ENCODE results near the gene FLT1. TPM values are rescaled to one million over a fixed set of nuclear protein-coding genes. Genes with fewer than 3 reads are reported as not detected.

FLT1 gene
- total RNA-seq, 1 donor from 2014 or later = not detected

DNA sequence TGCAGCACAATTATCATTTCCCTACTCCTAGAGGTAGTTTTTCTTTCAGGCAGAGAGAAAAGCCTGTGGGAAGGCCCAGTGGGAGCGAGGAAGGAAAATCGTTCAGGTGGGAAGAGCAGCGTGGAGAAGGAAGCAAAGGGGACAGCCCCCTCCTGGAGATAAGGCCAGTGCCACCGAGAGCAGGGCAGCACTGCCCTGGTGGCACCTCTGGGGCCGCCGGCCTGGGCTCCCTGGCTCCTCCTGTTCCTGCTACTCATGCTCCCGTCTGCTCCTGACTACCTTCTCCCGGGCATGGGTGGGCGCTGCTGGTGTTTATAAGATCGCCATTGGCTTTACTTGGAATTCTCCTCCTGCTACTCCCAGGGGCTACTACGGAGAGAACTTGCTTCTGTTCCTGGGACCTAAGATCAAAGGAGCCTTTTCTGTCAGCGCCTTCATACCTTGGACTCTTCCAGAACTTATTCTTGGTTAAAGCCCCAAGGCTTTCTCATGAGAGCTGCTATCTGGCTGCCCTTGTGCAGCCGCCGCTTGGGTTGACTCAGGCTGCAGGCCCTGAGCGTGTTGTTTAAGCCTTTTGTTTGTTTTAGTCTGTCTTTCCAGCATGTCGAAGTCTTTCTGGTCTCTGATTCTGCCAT is 3.7 kb upstream of the FLT1 start:
- H3K27ac Mint-ChIP-seq (ENCODE audit: unreplicated experiment) = no peak overlapping the region
- H3K36me3 Mint-ChIP-seq (ENCODE audit: low read depth) = no peaks in the 10 kb centered on the region
- no peak for DNase-seq (ENCODE audit: low read depth, low spot score)
- no peak overlapping the region for H3K4me3 Mint-ChIP-seq
- TF ChIP-seq, protein P1, sequence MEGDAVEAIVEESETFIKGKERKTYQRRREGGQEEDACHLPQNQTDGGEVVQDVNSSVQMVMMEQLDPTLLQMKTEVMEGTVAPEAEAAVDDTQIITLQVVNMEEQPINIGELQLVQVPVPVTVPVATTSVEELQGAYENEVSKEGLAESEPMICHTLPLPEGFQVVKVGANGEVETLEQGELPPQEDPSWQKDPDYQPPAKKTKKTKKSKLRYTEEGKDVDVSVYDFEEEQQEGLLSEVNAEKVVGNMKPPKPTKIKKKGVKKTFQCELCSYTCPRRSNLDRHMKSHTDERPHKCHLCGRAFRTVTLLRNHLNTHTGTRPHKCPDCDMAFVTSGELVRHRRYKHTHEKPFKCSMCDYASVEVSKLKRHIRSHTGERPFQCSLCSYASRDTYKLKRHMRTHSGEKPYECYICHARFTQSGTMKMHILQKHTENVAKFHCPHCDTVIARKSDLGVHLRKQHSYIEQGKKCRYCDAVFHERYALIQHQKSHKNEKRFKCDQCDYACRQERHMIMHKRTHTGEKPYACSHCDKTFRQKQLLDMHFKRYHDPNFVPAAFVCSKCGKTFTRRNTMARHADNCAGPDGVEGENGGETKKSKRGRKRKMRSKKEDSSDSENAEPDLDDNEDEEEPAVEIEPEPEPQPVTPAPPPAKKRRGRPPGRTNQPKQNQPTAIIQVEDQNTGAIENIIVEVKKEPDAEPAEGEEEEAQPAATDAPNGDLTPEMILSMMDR (conservative IDR thresholded peaks at IDR 0.05) = no peak
- peaks cover 13% of the 10 kb centered on the region for H3K4me1 Mint-ChIP-seq
- H3K27me3 Mint-ChIP-seq (ENCODE audit: low read depth) = peaks cover 70% of the 10 kb centered on the region
- H3K9me3 Mint-ChIP-seq = no peaks in the 10 kb centered on the region

GRCh38 chr13:28497143-28497876 is 2.4 kb upstream of the FLT1 start:
- peaks cover 78% of the 10 kb centered on the region for H3K27me3 Mint-ChIP-seq (ENCODE audit: low read depth)
- TF ChIP-seq, protein P1 (conservative IDR thresholded peaks at IDR 0.05) = no peak
- H3K9me3 Mint-ChIP-seq = no peaks in the 10 kb centered on the region
- no peak overlapping the region for H3K27ac Mint-ChIP-seq (ENCODE audit: unreplicated experiment)
- peaks cover 13% of the 10 kb centered on the region for H3K4me1 Mint-ChIP-seq
- no peak overlapping the region for H3K4me3 Mint-ChIP-seq
- no peak for DNase-seq (ENCODE audit: low read depth, low spot score)
- no peaks in the 10 kb centered on the region for H3K36me3 Mint-ChIP-seq (ENCODE audit: low read depth)

GRCh38 chr13:28496188-28496564 is 1.2 kb upstream of the FLT1 start:
- TF ChIP-seq, protein P1 (conservative IDR thresholded peaks at IDR 0.05) = no peak
- peaks cover 13% of the 10 kb centered on the region for H3K4me1 Mint-ChIP-seq
- H3K4me3 Mint-ChIP-seq = peak overlapping the region; percentile 84
- no peak overlapping the region for H3K27ac Mint-ChIP-seq (ENCODE audit: unreplicated experiment)
- H3K9me3 Mint-ChIP-seq = no peaks in the 10 kb centered on the region
- no peaks in the 10 kb centered on the region for H3K36me3 Mint-ChIP-seq (ENCODE audit: low read depth)
- DNase-seq (ENCODE audit: low read depth, low spot score) = no peak
- peaks cover 89% of the 10 kb centered on the region for H3K27me3 Mint-ChIP-seq (ENCODE audit: low read depth)

- no peaks in the 10 kb centered on the region for H3K36me3 Mint-ChIP-seq (ENCODE audit: low read depth)
- peak overlapping the region; percentile 78 for H3K4me3 Mint-ChIP-seq
- H3K9me3 Mint-ChIP-seq = no peaks in the 10 kb centered on the region
- peaks cover 94% of the 10 kb centered on the region for H3K27me3 Mint-ChIP-seq (ENCODE audit: low read depth)
- TF ChIP-seq, protein P1 (conservative IDR thresholded peaks at IDR 0.05) = no peak
- DNase-seq (ENCODE audit: low read depth, low spot score) = peak; percentile 16
- no peak overlapping the region for H3K27ac Mint-ChIP-seq (ENCODE audit: unreplicated experiment)
- H3K4me1 Mint-ChIP-seq = peaks cover 13% of the 10 kb centered on the region
Observed at GRCh38 chr13:28495538-28496187, 735 bp upstream of the FLT1 start.

DNA sequence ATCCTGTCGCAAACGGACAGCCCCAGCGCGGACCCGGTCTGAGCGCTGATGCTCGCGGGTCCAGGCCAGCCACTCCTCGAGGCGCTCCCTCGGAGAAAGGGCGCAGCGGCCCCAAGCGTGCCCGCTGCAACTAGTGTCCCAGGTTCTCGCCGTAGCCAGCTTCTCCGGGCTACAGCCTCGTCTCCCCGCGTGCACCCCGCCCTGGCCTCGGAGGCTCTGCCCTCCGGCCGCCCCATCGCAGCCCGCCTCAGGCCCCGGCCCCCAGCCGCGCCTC is 487 bp downstream of the FLT1 start:
- Mint-ChIP-seq H3K4me3 (no peak overlapping the region), H3K9me3 (no peaks in the 10 kb centered on the region), H3K36me3 (ENCODE audit: low read depth) (no peaks in the 10 kb centered on the region), H3K4me1 (peaks cover 13% of the 10 kb centered on the region), H3K27ac (ENCODE audit: unreplicated experiment) (no peak overlapping the region), H3K27me3 (ENCODE audit: low read depth) (peaks cover 96% of the 10 kb centered on the region)
- TF ChIP-seq, protein P1 (conservative IDR thresholded peaks at IDR 0.05) = no peak
- DNase-seq (ENCODE audit: low read depth, low spot score) = peak; percentile 16

All from neural crest cell (in vitro differentiated cells).